HG02943 (cell line): ENCODE results near the gene NFRKB.
A peak's percentile ranks its signal among the peaks of the same experiment; 100 is the strongest.

ENCODE experiments used
- ATAC-seq: cut with Tn5 transposase; IDR thresholded peaks from one replicate; pipeline ENCODE4 v1.9.1; 2021; ENCODE audit warnings: mild to moderate bottlenecking, low read depth, moderate library complexity; ENCODE audit not compliant: unreplicated experiment

Gene NFRKB

DNA sequence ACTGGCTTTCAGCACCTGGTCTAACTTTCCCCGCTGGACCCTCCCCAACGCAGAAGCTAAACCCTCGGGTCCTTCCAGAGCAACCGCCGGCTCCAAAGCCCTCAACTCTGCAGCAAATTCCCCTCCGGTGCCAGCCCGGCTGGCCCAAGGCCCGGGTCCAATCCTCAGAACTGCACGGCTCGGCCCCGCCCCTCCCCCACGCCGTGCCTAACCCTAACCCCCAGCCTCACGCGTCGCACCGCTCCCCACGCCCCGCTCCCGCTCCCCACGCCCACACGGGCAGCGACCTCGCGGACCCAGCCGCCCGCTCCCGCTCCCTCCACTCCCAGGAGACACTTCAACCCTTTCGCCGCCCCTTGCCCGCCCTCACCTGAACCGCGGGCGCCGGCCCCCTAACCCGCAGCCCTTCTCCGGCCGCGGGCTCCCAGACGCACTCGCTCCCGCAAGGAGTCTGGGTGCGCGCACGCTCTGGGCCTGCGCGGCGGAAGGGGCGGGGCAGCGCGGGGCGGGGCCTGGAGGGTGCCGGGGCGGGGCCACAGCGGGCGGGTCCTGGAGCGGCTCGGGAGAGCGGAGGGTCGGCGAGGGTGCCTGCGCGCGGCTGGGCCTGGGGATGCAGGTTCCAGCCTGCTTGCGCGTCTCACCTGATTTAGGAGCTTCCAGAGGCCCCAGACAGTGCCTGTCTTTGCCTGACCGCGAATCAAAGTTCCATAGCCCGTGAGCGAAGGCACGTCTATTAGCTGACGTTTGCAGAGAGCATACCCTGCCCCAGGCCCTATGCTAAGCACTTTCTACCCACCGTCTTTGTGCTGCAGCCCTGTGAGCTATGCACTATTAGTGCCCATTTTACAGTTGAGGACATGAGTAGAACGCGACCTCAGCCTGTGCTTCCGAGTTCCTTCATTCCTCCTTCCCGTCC, at the start of gene NFRKB:
Gene NFRKB, minus strand, starts transcription at position 453 of the 916 bp plus-strand sequence. CDS start 2,729 bp downstream, outside the sequence.
- peak; percentile 95 for ATAC-seq

- ATAC-seq = no peak
Measured at GRCh38 chr11:129944696-129945095, 49.3 kb upstream of the NFRKB start.

- ATAC-seq = no peak
Measured at GRCh38 chr11:129943036-129943435, 47.7 kb upstream of the NFRKB start.

DNA sequence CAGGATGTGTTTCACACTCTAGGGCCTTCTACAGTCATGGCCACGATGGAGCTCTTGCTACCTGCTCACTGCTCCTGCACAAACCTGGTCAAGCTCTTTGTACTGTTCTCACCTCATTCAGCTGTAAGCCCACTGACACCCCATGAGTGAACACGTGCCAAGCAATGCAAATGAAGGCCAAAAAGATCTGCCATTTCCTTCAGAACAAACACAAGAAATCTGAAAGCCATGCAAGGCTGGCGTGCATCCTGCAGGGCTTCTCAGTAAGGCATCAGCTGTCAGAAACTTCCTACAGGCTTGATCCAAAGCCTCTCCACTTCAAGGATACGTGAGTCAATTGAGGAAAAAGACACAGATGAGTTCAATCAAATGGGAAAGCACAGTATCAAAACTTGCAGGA, 44.1 kb upstream of the NFRKB start:
- ATAC-seq = no peak

DNA sequence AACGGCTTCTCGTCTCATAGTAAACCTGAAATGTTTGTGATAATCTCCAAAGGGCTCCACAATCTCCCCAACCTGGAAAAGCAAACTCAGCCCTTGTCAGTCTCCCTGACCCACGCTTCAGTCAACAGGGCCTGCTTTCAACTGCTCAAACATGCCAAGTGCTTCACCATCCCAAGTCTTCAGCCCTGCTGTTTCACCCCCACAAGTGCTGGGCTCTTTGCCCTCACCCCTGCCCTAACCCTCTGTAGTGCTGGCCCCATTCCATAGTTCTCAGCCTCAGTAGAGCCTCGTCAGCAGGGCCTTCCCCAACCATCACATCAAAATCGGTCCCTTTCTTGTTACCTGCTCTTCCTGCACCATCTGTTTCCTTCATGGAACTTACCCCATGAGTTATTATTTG, 43.4 kb upstream of the NFRKB start:
- ATAC-seq = no peak

DNA sequence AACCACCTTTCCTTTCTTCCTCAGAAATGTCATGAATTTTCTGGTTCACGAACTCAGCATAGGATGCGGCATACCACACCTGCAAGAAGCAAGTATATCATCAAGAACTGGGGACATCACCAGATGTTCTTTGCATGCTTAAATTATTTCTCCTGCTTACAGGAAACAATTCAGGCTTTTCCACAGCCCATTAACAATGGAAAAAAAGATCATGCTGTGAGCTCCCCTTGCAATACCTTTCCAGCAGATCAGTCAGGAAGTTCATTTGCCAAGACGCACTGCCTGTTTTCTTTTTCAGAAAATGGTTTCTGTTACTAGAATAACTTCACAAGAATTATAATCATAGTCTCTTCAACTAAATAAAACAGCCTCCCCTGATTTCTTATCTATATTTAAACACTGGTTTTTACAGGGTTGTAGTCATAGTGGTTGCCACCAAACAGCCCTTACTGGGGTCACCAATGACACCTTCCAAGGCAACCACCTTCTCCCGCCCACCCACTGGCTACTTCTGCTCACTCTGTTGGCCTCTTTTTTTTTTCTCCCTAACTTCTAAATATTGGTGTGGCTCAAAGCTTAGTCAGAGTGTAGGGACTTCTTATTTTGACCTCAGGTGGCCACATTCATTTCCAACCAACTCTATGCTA, 42.3 kb upstream of the NFRKB start:
- no peak for ATAC-seq

DNA sequence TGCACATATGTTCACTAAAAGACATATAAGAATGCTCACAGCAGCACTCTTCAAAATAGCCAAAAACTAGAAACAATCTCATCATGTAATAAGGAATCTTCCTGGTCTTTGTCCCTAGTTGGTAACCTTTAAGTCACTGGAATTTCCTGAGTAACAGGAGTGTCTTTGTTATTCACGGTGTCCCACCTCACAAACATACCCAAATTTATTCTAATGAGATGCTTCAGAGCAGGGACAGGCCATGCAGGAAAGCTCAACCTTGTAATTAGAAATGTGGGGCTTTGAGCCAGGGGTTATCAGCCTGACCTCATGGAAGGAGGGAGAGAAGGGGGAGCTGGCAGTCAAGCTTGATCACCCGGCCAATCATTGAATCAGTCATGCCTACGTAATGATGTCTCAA, 40.3 kb upstream of the NFRKB start:
- no peak for ATAC-seq

DNA sequence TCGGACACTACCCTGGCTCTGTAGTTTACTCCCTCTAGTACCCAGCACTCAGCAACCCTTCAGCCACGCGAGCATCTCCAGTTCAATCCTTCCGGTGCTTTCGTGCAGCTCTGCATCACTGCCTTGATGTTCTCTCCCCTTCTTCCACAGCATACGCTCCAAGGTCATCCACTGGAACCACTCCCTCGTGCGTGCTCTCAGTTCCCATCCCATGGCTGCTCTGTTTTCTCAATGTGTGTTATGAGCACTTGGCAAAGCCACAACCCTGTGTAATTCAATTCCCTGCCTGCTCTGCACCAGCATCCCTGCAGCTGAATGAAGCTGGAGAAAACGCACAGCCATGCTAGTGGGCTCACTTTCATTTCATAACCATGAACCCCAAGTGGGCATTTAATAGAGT, 38.5 kb upstream of the NFRKB start:
- no peak for ATAC-seq

DNA sequence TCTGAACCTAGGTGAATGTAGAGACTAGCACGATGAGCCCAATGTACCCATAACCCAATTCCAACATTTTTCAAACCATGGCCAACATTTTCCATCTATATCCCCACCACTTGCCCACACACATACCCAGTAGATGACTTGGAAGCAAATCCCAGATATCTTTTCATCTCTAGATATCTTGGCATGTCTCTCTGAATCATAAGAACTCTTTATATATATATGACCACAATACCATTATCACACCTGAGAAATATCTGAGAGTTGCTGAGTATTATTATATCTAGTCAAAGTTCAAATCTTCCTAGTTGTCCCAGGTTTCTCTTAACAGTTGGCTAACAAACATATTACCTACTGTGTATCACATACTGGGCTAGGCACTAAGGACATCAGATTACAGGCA, 37.9 kb upstream of the NFRKB start:
- no peak for ATAC-seq

GRCh38 chr11:129932381-129933067, 37.1 kb upstream of the NFRKB start:
- ATAC-seq = no peak

DNA sequence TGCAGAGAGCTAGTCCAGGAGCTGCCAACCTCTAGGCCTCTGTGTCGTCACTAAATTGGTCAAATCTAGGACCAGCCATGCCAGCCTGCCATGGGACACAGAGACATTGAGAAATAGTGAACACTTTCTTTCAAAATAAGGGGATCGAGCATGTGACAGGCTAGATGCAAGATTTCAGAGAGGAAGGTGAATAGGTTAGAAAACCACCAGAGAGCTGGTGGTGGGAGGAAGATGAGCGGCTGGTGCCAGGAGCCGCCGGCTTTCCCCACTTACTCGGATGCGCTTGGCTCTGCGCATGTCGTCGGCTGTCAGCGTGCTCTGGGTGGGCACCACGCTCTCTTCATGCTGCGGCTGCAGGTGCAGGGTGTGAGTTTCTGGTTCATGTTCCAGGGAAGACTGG, 35.4 kb upstream of the NFRKB start:
- no peak for ATAC-seq

DNA sequence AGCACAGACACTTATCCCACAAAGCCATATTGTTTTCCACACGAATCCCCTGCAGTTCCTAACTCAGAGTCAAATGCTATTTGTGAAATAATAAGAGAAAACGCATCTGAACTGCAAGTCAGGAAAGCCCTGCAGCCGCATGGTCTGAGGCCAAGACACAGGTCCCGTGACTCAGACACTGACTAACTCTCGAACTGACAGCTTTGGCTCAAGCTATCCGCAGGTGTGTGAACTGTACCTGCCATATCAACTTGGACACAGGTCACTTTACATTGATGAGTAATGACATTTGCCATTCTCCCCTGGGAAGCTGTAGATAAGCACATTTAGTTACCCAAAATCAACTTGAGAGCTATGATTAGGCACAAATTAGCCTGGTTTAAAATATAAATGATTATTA, 34.9 kb upstream of the NFRKB start:
- ATAC-seq = no peak

- ATAC-seq = no peak
Measured at GRCh38 chr11:129929721-129930120, 34.3 kb upstream of the NFRKB start.

DNA sequence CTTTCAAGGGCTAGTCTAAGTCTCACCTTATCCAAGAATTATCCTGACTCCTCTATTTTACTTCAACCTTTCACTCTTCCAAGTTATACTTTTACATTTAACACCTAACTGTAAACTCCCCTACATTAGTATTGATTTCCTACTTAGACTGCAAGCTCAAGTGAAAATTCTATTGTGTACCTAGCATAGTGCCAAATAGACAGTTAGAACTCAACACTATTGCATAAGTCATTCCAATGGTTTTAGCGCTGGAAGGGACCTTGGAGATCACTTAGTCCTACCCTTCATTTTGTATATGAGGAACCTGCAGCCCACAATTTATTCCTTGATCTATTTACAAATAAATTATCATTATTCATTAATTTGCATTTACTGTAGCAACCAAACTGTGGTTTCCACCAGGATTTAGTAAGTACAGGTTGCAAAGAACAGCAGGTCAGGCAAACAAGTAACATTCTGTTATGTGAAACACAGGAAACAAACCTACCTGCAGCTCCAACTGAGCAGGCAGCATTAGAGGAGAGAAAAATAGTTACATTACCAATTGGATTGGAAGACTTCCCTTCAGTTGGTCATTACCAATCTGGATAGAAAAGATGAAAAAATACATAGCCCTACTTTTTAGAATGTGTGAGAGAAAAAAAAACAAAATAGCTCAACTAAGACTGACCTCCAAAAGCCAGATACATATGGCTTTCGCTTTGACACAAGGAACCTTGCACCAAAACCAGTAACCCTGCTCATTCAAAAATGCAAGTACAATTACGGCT, 33.7 kb upstream of the NFRKB start:
- no peak for ATAC-seq

GRCh38 chr11:129922674-129923073, 27.3 kb upstream of the NFRKB start:
- no peak for ATAC-seq

- ATAC-seq = no peak
Measured at GRCh38 chr11:129918361-129918760, 23.0 kb upstream of the NFRKB start.

- no peak for ATAC-seq
Measured at GRCh38 chr11:129917231-129917630, 21.9 kb upstream of the NFRKB start.

DNA sequence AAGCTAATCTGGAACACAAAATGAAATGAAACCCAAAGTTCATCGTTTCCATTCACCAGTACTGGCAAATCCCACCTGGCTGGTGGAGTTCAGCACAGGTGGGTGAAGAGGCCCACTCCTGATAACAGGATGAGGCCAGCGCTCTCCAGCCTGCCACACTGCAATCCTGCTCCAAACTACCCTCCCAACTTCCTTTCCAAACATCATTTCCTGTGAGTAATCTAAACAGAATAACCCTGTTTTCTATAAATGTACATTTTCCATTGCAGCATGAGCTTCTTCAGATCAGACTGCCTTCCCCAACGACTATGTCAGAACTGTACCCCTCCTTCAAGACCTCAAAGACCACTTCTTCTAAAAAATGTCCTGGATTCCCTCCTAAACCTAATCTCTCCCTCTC, 15.9 kb upstream of the NFRKB start:
- ATAC-seq = no peak

GRCh38 chr11:129910360-129910759, 15.0 kb upstream of the NFRKB start:
- no peak for ATAC-seq

GRCh38 chr11:129905402-129905801, 10.0 kb upstream of the NFRKB start:
- no peak for ATAC-seq

DNA sequence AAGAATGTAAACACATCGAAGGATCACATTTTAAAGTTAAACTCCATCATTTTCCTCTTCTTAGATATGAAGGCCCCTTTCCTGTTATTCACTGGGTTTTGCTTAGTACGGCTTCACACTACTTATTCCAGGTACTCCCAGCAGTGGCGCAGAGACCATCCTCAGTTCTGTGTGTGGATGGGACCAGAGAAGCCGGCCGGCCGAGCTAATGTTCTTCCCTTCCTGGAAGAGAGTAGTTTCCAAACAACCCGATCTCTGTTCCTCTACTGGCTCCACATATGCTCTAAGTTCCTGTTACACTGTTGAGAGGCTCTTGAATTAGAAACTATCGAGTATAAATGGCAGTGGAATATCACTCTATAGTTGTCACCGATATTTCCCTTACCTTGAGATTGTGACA, 684 bp upstream of the NFRKB start:
- ATAC-seq = no peak
